ENCODE measurements around the gene C2orf42. TPM values are rescaled to one million over a fixed set of nuclear protein-coding genes. Genes with fewer than 3 reads are reported as not detected.
"Not testable (repeated sequence)": the region's sequence is repeated elsewhere in the genome, so short reads cannot be mapped to it uniquely, and the experiment has no call there.

The C2orf42 gene
- polyA plus RNA-seq, 1 experiment = 9.8 TPM

DNA sequence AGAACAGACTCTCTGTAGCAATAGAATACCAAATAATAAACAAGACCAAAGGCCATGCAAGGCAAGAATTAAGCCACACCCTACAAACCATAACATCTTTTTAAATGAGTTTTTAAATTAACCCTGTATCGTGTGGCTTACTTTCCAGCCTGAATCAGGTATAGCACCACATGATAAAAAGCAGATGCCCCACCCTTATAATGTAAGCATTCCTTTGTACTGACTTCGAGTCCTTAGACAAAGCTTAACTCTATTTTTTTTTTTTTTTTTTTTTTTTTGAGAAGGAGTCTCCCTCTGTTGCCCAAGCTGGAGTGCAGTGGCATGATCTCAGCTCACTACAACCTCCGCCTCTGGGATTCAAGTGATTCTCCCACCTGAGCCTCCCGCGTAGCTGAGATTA, 1.7 kb upstream of the C2orf42 start:
- ChIA-PET CTCF (interaction anchor here (0.6 kb wide), 1 partner anchor 256 kb away, joined by 3 read pairs; no protein-coding TSS in a partner anchor), POLR2A (no interaction called here)
- TF ChIP-seq, protein P1, sequence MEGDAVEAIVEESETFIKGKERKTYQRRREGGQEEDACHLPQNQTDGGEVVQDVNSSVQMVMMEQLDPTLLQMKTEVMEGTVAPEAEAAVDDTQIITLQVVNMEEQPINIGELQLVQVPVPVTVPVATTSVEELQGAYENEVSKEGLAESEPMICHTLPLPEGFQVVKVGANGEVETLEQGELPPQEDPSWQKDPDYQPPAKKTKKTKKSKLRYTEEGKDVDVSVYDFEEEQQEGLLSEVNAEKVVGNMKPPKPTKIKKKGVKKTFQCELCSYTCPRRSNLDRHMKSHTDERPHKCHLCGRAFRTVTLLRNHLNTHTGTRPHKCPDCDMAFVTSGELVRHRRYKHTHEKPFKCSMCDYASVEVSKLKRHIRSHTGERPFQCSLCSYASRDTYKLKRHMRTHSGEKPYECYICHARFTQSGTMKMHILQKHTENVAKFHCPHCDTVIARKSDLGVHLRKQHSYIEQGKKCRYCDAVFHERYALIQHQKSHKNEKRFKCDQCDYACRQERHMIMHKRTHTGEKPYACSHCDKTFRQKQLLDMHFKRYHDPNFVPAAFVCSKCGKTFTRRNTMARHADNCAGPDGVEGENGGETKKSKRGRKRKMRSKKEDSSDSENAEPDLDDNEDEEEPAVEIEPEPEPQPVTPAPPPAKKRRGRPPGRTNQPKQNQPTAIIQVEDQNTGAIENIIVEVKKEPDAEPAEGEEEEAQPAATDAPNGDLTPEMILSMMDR (IDR thresholded peaks at IDR 0.05; ENCODE audit: insufficient read depth, low read depth, low read length) = no peak

DNA sequence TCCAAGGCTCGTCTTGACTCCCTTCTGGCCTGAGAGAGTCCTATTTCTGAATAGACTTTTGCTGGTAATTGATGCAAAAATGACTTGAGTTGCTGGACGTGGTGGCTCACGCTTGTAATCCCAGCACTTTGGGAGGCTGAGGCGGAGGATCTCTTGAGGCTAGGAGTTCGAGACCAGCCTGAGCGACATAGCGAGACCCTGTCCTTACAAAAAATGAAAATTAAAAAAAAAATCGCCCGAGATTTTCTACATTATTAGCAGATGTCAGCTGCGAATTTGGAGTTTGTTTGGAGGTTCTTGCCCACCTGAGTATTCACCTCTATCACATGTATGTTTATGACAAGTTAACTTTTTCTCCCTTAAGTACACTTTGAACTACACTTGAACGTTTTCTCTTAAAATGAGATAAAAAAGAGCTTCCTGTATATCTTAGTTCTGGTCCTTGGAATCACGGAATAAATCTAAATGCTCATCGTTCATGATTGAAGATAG, 471 bp upstream of the C2orf42 start:
- Histone ChIP-seq H3K4me3 (ENCODE audit: low read depth, low read length) (peak overlapping the region; percentile 76), H3K27me3 (ENCODE audit: control insufficient read depth, insufficient read depth, low read length) (no peaks in the 10 kb centered on the region), H3K36me3 (ENCODE audit: control insufficient read depth, insufficient read depth, low read length) (no peaks in the 10 kb centered on the region)
- no peak for DNase-seq (ENCODE audit: low read depth)
- TF ChIP-seq, protein P1 (IDR thresholded peaks at IDR 0.05; ENCODE audit: insufficient read depth, low read depth, low read length) = no peak
- ChIA-PET CTCF (interaction anchor here (1.1 to 1.2 kb wide), 2 partner anchors 10 to 17 kb away, joined by 3 to 4 read pairs; no protein-coding TSS in a partner anchor), POLR2A (interaction anchor here (0.7 to 1.0 kb wide), 2 partner anchors 10 to 23 kb away, joined by 3 to 4 read pairs; no protein-coding TSS in a partner anchor)

More for the DNA sequence above, 1.7 kb upstream of the C2orf42 start:
- DNase-seq (ENCODE audit: low read depth) = no peak
- no peaks in the 10 kb centered on the region for H3K27me3 ChIP-seq (ENCODE audit: control insufficient read depth, insufficient read depth, low read length)
- H3K36me3 ChIP-seq (ENCODE audit: control insufficient read depth, insufficient read depth, low read length) = no peaks in the 10 kb centered on the region
- no peak overlapping the region for H3K4me3 ChIP-seq (ENCODE audit: low read depth, low read length)

GRCh38 chr2:70188460-70188859, 2.4 kb downstream of the C2orf42 start:
- no peak overlapping the region for H3K4me3 ChIP-seq (ENCODE audit: low read depth, low read length)
- ChIA-PET CTCF (no interaction called here), POLR2A (no interaction called here)
- no peaks in the 10 kb centered on the region for H3K27me3 ChIP-seq (ENCODE audit: control insufficient read depth, insufficient read depth, low read length)
- H3K36me3 ChIP-seq (ENCODE audit: control insufficient read depth, insufficient read depth, low read length) = no peaks in the 10 kb centered on the region
- TF ChIP-seq, protein P1 (IDR thresholded peaks at IDR 0.05; ENCODE audit: insufficient read depth, low read depth, low read length) = no peak
- DNase-seq (ENCODE audit: low read depth) = no peak

DNA sequence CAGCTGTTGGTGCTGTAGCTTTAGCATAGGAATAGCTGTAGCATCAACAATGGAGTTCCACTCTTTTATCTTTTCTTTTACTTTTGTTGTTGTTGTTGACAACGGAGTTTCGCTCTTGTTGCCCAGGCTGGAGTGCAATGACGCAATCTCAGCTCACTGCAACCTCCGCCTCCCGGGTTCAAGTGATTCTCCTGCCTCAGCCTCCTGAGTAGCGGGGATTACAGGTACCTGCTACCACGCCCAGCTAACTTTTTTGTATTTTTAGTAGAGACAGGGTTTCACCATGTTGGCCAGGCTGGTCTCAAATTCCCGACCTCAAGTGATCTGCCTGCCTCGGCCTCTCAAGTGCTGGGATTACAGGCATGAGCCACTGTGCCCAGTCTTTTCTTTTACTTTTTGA, 3.6 kb downstream of the C2orf42 start:
- H3K36me3 ChIP-seq (ENCODE audit: control insufficient read depth, insufficient read depth, low read length); H3K4me3 ChIP-seq (ENCODE audit: low read depth, low read length); POLR2A ChIA-PET; H3K27me3 ChIP-seq (ENCODE audit: control insufficient read depth, insufficient read depth, low read length); DNase-seq (ENCODE audit: low read depth): not testable (repeated sequence)
- CTCF ChIA-PET = interaction anchor here (0.6 kb wide), 1 partner anchor 113 kb away, joined by 3 read pairs; no protein-coding TSS in a partner anchor

- Histone ChIP-seq H3K4me3 (ENCODE audit: low read depth, low read length) (no peak overlapping the region), H3K36me3 (ENCODE audit: control insufficient read depth, insufficient read depth, low read length) (peaks cover 5% of the 10 kb centered on the region; the same call in 1 of the 2 replicates), H3K27me3 (ENCODE audit: control insufficient read depth, insufficient read depth, low read length) (no peaks in the 10 kb centered on the region)
- TF ChIP-seq, protein P1 (IDR thresholded peaks at IDR 0.05; ENCODE audit: insufficient read depth, low read depth, low read length) = no peak
- POLR2A ChIA-PET = no interaction called here
- CTCF ChIA-PET = interaction anchor here (1.7 kb wide), 1 partner anchor 9 kb away, joined by 3 read pairs; no protein-coding TSS in a partner anchor
- no peak for DNase-seq (ENCODE audit: low read depth)
Measured at GRCh38 chr2:70182689-70183088, 8.1 kb downstream of the C2orf42 start.

Measured in BJ (cell line).